Measurements from ENCODE around the gene CAMSAP2. TPM values are rescaled to one million over a fixed set of nuclear protein-coding genes. Genes with fewer than 3 reads are reported as not detected.
"Not testable (repeated sequence)": the region's sequence is repeated elsewhere in the genome, so short reads cannot be mapped to it uniquely, and the experiment has no call there.

The CAMSAP2 gene
- total RNA-seq, 4 donors from 2014 or later: 8.2 to 12.5 (median 9.1) TPM

DNA sequence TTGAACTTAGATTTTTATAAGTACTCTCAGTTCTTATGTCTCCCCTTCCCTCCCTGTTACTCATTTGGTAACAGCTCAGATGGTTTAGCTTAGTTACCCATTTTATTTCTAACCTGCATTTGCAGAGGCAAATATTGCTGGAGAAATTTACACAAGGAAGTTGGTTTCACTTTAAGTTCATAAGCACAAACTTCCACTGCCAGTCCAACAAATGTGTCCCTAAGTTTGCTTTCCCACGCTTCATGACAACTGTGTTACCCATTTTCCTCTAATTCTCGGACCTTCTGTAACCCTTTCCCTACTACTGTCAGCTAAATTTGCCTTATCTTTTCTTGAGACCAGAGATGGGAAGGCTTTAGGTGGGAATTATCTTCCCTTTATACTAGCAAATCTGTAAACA, 70.2 kb downstream of the CAMSAP2 start:
- intact Hi-C loops (cut with DNase I; ENCODE audit: low total_unique reads): loop anchor here (10.0 kb wide), 1 partner anchor 144 kb away; the partner anchor contains the start of gene DDX59
- no peaks in the 10 kb centered on the region for H3K27me3 ChIP-seq
- no peak overlapping the region for H3K27ac ChIP-seq

DNA sequence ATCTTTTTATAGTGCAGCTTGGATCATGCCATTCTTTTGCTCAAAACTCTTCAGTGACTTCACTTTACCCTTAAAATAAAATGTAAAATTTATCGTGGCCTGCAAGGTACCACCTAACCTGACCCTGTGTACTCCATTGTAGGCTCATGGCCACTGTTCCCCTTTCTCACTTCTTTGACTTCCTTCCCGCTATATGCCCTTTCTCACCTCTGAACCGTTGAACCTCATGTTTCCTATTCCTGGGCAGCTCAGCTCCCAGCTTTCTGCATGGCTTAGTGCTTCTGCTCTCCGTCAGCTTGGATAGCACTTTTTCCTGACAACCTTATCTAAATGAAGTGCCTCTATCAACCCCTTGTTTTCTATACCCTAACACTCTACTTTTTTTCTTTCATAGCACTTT, 73.0 kb downstream of the CAMSAP2 start:
- no peak for DNase-seq
- H3K27me3 ChIP-seq: no peaks in the 10 kb centered on the region
- in situ Hi-C loops (cut with MboI; ENCODE audit: low pct_ligation_motif_present in 1 of 4, low pct_unique_long_range_greater_than_20kb in 1 of 4, low sequenced_read_pairs in 3 of 4) (no loop called here), intact Hi-C loops (cut with DNase I; ENCODE audit: low total_unique reads) (no loop called here)
- peaks cover 0 to 5% (median 0%) of the 10 kb centered on the region in 4 donors for H3K36me3 ChIP-seq
- H3K4me1 ChIP-seq: peaks cover 0 to 4% (median 0%) of the 10 kb centered on the region in 4 donors
- H3K9me3 ChIP-seq: no peaks in the 10 kb centered on the region
- TF ChIP-seq CTCF (IDR thresholded peaks at IDR 0.05): no peak
- TF ChIP-seq EP300 (IDR thresholded peaks at IDR 0.05; ENCODE audit: low read depth): no peak
- TF ChIP-seq POLR2AphosphoS5 (IDR thresholded peaks at IDR 0.05): no peak
- no peak for TF ChIP-seq POLR2A (IDR thresholded peaks at IDR 0.05)
- H3K4me3 ChIP-seq: no peak overlapping the region
- H3K27ac ChIP-seq: no peak overlapping the region
- WGBS, 2 donors (ENCODE audit: low coverage in 1 of 2): 63 to 75% methylated on average over 4 of the region's 4 CpGs

More for the DNA sequence above, 70.2 kb downstream of the CAMSAP2 start:
- Histone ChIP-seq H3K9me3 (no peaks in the 10 kb centered on the region), H3K4me1 (peaks cover 0 to 4% (median 0%) of the 10 kb centered on the region in 4 donors), H3K4me3 (no peak overlapping the region), H3K36me3 (peaks cover 0 to 5% (median 0%) of the 10 kb centered on the region in 4 donors)
- DNase-seq: no peak
- TF ChIP-seq CTCF (IDR thresholded peaks at IDR 0.05) (no peak), POLR2AphosphoS5 (IDR thresholded peaks at IDR 0.05) (no peak), EP300 (IDR thresholded peaks at IDR 0.05; ENCODE audit: low read depth) (no peak), POLR2A (IDR thresholded peaks at IDR 0.05) (no peak)
- in situ Hi-C loops (cut with MboI; ENCODE audit: low pct_ligation_motif_present in 1 of 4, low pct_unique_long_range_greater_than_20kb in 1 of 4, low sequenced_read_pairs in 3 of 4): loop anchor here in 1 of 4 donors (10.0 kb wide), 1 partner anchor 174 kb away; no protein-coding TSS in a partner anchor
- 31 to 61% methylated on average over 2 of the region's 2 CpGs for WGBS, 2 donors (ENCODE audit: low coverage in 1 of 2)

GRCh38 chr1:200816624-200817224, 78.0 kb downstream of the CAMSAP2 start:
- 92 to 94% methylated on average over 20 to 26 of the region's 26 CpGs for WGBS, 2 donors (ENCODE audit: low coverage in 1 of 2)
- DNase-seq; H3K27me3 ChIP-seq; H3K4me1 ChIP-seq; H3K9me3 ChIP-seq; intact Hi-C loops (cut with DNase I; ENCODE audit: low total_unique reads); H3K36me3 ChIP-seq; H3K27ac ChIP-seq; H3K4me3 ChIP-seq; in situ Hi-C loops (cut with MboI; ENCODE audit: low pct_ligation_motif_present in 1 of 4, low pct_unique_long_range_greater_than_20kb in 1 of 4, low sequenced_read_pairs in 3 of 4): not testable (repeated sequence)

GRCh38 chr1:200818248-200818647, 79.6 kb downstream of the CAMSAP2 start:
- Histone ChIP-seq H3K9me3 (no peaks in the 10 kb centered on the region), H3K27ac (no peak overlapping the region), H3K4me3 (no peak overlapping the region), H3K4me1 (no peaks in the 10 kb centered on the region), H3K36me3 (no peaks in the 10 kb centered on the region), H3K27me3 (no peaks in the 10 kb centered on the region)
- WGBS, 2 donors (ENCODE audit: low coverage in 1 of 2): 92 to 95% methylated on average over 1 of the region's 1 CpG
- in situ Hi-C loops (cut with MboI; ENCODE audit: low pct_ligation_motif_present in 1 of 4, low pct_unique_long_range_greater_than_20kb in 1 of 4, low sequenced_read_pairs in 3 of 4) (no loop called here), intact Hi-C loops (cut with DNase I; ENCODE audit: low total_unique reads) (no loop called here)
- no peak for TF ChIP-seq CTCF (IDR thresholded peaks at IDR 0.05)
- no peak for TF ChIP-seq EP300 (IDR thresholded peaks at IDR 0.05; ENCODE audit: low read depth)
- TF ChIP-seq POLR2A (IDR thresholded peaks at IDR 0.05): no peak
- TF ChIP-seq POLR2AphosphoS5 (IDR thresholded peaks at IDR 0.05): no peak
- DNase-seq: no peak

DNA sequence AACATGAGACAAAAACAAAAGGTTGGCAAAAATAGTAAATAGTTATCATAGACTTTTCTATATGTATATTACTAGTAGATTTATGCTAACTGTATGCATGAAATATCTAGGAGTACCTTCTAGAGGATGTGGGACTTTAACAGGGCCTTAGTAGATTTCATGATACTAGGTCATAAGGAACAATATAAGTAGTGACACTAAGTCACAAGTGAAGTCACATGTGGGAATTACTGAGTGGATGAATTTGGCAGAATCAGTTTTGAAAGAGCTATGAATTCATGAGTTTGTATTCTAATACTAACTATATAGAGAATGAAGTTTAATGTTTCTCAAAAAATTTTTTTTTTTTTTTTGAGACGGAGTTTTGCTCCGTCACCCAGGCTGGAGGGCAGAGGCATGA, 81.0 kb downstream of the CAMSAP2 start:
- TF ChIP-seq POLR2A (IDR thresholded peaks at IDR 0.05) (no peak), POLR2AphosphoS5 (IDR thresholded peaks at IDR 0.05) (no peak), EP300 (IDR thresholded peaks at IDR 0.05; ENCODE audit: low read depth) (no peak), CTCF (IDR thresholded peaks at IDR 0.05) (no peak)
- no peaks in the 10 kb centered on the region for H3K9me3 ChIP-seq
- DNase-seq: no peak
- in situ Hi-C loops (cut with MboI; ENCODE audit: low pct_ligation_motif_present in 1 of 4, low pct_unique_long_range_greater_than_20kb in 1 of 4, low sequenced_read_pairs in 3 of 4) (no loop called here), intact Hi-C loops (cut with DNase I; ENCODE audit: low total_unique reads) (no loop called here)
- 95 to 100% methylated on average over 1 to 2 of the region's 2 CpGs for WGBS, 2 donors (ENCODE audit: low coverage in 1 of 2)
- H3K4me3 ChIP-seq: no peak overlapping the region
- H3K36me3 ChIP-seq: no peaks in the 10 kb centered on the region
- H3K27me3 ChIP-seq: no peaks in the 10 kb centered on the region
- no peaks in the 10 kb centered on the region for H3K4me1 ChIP-seq
- H3K27ac ChIP-seq: no peak overlapping the region
